Measurements from ENCODE around the gene SLC38A11. TPM values are rescaled to one million over a fixed set of nuclear protein-coding genes. Genes with fewer than 3 reads are reported as not detected.

Gene SLC38A11
- total RNA-seq, 1 donor from 2014 or later = 0.41 TPM

DNA sequence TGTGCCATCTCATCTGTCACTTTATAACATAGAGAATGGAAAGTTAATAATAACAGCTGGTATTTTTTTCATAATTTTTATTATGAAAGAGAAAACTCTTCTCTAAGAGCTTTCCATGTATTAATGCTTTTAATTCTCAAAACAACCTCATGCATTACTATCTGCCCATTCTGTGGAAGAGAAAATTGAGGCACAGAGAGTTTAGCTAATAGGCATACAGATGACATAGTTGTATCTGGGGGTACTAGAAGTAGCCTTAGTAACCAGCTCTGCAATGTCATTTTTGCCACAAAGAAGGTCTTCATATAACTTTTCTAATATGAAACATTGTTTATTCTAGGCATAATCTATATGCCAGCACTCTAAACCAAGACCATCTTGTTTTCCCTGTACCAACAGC lies 77.4 kb downstream of the SLC38A11 start:
- Histone ChIP-seq H3K9me3 (no peaks in the 10 kb centered on the region), H3K27me3 (no peaks in the 10 kb centered on the region), H3K4me1 (peaks cover 4% of the 10 kb centered on the region), H3K4me3 (no peak overlapping the region), H3K36me3 (no peaks in the 10 kb centered on the region), H3K27ac (no peak overlapping the region)
- ATAC-seq (no peak), DNase-seq (no peak)
- TF ChIP-seq, protein P1, sequence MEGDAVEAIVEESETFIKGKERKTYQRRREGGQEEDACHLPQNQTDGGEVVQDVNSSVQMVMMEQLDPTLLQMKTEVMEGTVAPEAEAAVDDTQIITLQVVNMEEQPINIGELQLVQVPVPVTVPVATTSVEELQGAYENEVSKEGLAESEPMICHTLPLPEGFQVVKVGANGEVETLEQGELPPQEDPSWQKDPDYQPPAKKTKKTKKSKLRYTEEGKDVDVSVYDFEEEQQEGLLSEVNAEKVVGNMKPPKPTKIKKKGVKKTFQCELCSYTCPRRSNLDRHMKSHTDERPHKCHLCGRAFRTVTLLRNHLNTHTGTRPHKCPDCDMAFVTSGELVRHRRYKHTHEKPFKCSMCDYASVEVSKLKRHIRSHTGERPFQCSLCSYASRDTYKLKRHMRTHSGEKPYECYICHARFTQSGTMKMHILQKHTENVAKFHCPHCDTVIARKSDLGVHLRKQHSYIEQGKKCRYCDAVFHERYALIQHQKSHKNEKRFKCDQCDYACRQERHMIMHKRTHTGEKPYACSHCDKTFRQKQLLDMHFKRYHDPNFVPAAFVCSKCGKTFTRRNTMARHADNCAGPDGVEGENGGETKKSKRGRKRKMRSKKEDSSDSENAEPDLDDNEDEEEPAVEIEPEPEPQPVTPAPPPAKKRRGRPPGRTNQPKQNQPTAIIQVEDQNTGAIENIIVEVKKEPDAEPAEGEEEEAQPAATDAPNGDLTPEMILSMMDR (IDR thresholded peaks at IDR 0.05) = no peak
- intact Hi-C loops (cut with DNase I) = no loop called here

DNA sequence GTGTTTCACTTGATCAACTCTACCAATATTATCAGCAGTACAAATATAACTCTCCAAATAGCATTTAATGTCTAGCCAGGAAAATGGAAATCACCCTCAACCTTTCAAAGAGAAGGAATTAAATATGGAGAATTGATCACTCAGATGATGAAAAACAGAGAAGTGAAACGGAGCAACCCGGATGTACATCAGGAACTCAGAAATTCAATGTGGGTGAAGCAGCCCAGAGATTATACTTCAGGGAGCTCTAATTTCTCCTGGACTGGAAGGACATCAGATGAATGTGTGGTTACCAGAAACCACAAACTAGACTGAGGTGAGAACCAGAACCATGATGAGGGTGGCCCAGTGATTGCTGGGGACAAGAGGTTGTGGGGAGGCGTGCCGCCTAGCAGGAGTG lies 78.2 kb downstream of the SLC38A11 start:
- H3K27me3 ChIP-seq = no peaks in the 10 kb centered on the region
- H3K36me3 ChIP-seq = no peaks in the 10 kb centered on the region
- TF ChIP-seq, protein P1 (IDR thresholded peaks at IDR 0.05) = no peak
- H3K4me1 ChIP-seq = peaks cover 4% of the 10 kb centered on the region
- ATAC-seq (no peak), DNase-seq (no peak)
- H3K4me3 ChIP-seq = no peak overlapping the region
- intact Hi-C loops (cut with DNase I) = no loop called here
- no peak overlapping the region for H3K27ac ChIP-seq
- no peaks in the 10 kb centered on the region for H3K9me3 ChIP-seq

DNA sequence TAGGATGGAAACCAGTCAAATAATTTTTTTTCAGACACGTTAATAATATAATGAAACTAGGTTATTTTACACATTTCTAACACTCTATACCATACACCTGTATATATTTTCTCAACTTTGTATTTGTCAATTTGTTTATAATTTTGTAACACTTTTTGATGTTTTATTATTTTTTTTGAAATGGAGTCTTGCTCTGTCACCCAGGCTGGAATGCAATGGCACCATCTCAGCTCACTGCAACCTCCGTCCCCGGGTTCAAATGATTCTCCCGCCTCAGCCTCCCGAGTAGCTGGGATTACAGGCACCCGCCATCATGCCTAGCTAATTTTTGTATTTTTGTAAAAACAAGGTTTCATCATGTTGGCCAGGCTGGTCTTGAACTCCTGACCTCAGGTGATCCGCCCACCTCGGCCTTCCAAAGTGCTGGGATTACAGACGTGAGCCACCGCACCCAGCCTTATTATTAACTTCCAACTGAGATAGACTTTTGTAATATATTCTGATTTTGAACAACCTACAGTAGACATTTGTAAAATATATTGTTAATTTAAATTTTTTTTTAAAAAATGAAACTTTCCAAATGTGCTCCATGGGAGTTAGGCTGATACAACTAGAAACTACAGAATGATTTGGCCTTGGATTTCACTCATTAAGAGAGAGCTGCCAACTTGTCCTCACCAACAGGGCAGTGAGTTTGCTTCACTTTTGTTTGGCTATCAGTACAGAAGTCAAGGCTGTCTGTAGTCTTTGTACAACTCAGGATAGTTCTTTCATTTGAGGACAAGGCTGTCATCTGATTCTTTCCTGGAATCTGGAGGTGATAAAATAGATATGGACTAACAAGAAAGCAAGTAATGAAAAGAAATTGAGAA lies 79.8 kb downstream of the SLC38A11 start:
- Histone ChIP-seq H3K4me1 (peaks cover 4% of the 10 kb centered on the region), H3K4me3 (no peak overlapping the region), H3K27me3 (no peaks in the 10 kb centered on the region), H3K9me3 (no peaks in the 10 kb centered on the region), H3K27ac (no peak overlapping the region), H3K36me3 (no peaks in the 10 kb centered on the region)
- intact Hi-C loops (cut with DNase I) = no loop called here
- ATAC-seq (no peak), DNase-seq (no peak)
- TF ChIP-seq, protein P1 (IDR thresholded peaks at IDR 0.05) = no peak

DNA sequence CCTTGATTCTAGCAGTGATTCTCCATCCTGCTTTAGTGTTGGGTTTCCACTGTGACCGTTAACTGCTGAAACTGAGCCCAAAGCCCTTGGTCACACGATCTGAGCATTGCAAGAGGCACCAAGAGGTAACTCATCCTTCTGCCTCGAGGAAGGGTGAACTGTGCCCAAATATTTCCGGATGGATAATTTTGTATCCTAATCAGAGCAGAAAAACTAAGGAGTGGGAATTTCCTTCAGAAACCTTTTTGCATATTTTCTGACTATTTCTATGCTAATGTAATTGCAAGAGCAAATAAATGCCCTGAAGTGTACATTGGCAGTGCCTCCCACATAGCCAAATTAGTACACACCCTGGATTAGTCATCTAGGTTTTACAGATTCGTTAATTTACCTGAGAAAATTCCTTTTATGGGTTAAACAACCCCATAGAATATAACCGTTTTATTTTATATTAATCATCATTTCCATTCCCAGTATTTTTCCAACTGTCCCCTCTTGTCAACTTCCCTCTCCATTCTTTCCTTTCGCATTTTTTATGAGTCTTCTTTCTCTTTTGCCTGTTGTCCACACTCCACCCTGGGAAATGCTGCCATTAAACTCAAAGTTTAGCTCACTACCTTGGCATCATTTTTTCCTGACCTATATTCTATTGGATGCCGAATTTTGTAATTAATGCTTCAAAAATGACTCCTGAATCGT lies 82.0 kb downstream of the SLC38A11 start:
- no peaks in the 10 kb centered on the region for H3K9me3 ChIP-seq
- no peaks in the 10 kb centered on the region for H3K36me3 ChIP-seq
- ATAC-seq (no peak), DNase-seq (no peak)
- H3K4me1 ChIP-seq = no peaks in the 10 kb centered on the region
- H3K27me3 ChIP-seq = no peaks in the 10 kb centered on the region
- intact Hi-C loops (cut with DNase I) = no loop called here
- TF ChIP-seq, protein P1 (IDR thresholded peaks at IDR 0.05) = no peak
- no peak overlapping the region for H3K27ac ChIP-seq
- no peak overlapping the region for H3K4me3 ChIP-seq

DNA sequence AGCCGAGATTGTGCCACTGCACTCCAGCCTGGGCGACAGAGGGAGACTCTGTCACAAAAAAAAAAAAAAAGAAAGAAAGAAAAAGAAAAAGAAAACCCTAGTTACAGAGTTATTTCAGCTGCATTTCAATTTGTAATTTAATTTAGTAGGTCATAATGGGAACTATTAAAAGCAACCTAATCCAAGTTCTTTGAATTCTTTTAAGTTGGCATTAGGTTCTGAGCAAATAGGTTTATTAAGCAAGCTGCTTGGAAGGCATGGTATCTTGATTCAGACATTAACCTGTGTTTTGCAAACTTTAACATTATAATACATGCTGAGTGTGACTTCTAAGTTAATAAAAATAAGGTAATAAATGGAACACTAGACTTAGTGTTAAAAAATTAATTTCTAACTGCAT lies 83.9 kb downstream of the SLC38A11 start:
- no peak for ATAC-seq
- no peaks in the 10 kb centered on the region for H3K36me3 ChIP-seq
- H3K27ac ChIP-seq = no peak overlapping the region
- no peaks in the 10 kb centered on the region for H3K27me3 ChIP-seq
- no peaks in the 10 kb centered on the region for H3K4me1 ChIP-seq
- TF ChIP-seq, protein P1 (IDR thresholded peaks at IDR 0.05) = no peak
- no peak overlapping the region for H3K4me3 ChIP-seq
- H3K9me3 ChIP-seq = no peaks in the 10 kb centered on the region
- DNase-seq = no peak
- intact Hi-C loops (cut with DNase I) = no loop called here
